ENCODE data around the gene FGGY.
"Not testable (repeated sequence)": the region's sequence is repeated elsewhere in the genome, so short reads cannot be mapped to it uniquely, and the experiment has no call there.

Gene FGGY

GRCh38 chr1:59619557-59619956 lies 322.7 kb downstream of the FGGY start:
- DNase-seq (ENCODE audit: low spot score) (no peak), FAIRE-seq (no peak)

GRCh38 chr1:59625384-59625783 lies 328.5 kb downstream of the FGGY start:
- DNase-seq (ENCODE audit: low spot score) (no peak), FAIRE-seq (no peak)

- no peak for FAIRE-seq
- no peak for DNase-seq (ENCODE audit: low spot score)
Measured at GRCh38 chr1:59631561-59632255, 334.8 kb downstream of the FGGY start.

- no peak for FAIRE-seq
Measured at GRCh38 chr1:59635097-59635496, 338.2 kb downstream of the FGGY start.

GRCh38 chr1:59638231-59638711 lies 341.4 kb downstream of the FGGY start:
- DNase-seq (ENCODE audit: low spot score), result no peak
- no peak for FAIRE-seq

More at GRCh38 chr1:59635097-59635496, 338.2 kb downstream of the FGGY start:
- no peak for DNase-seq (ENCODE audit: low spot score)

- FAIRE-seq, result no peak
Measured at GRCh38 chr1:59639266-59639665, 342.4 kb downstream of the FGGY start.

GRCh38 chr1:59640851-59641250 lies 344.0 kb downstream of the FGGY start:
- FAIRE-seq (no peak), DNase-seq (ENCODE audit: low spot score) (no peak)

More at GRCh38 chr1:59639266-59639665, 342.4 kb downstream of the FGGY start:
- no peak for DNase-seq (ENCODE audit: low spot score)

- FAIRE-seq (no peak), DNase-seq (ENCODE audit: low spot score) (no peak)
Measured at GRCh38 chr1:59641836-59642235, 344.9 kb downstream of the FGGY start.

- FAIRE-seq, result no peak
- DNase-seq (ENCODE audit: low spot score), result no peak
Measured at GRCh38 chr1:59643526-59643925, 346.6 kb downstream of the FGGY start.

- DNase-seq (ENCODE audit: low spot score) (no peak), FAIRE-seq (no peak)
Measured at GRCh38 chr1:59645893-59646292, 349.0 kb downstream of the FGGY start.

- not testable (repeated sequence) for FAIRE-seq; DNase-seq (ENCODE audit: low spot score)
Measured at GRCh38 chr1:59653142-59653958, 356.5 kb downstream of the FGGY start.

- DNase-seq (ENCODE audit: low spot score), result no peak
- no peak for FAIRE-seq
Measured at GRCh38 chr1:59653968-59654367, 357.1 kb downstream of the FGGY start.

GRCh38 chr1:59657873-59658465 lies 361.1 kb downstream of the FGGY start:
- no peak for FAIRE-seq
- no peak for DNase-seq (ENCODE audit: low spot score)

- no peak for FAIRE-seq
- no peak for DNase-seq (ENCODE audit: low spot score)
Measured at GRCh38 chr1:59664166-59664565, 367.3 kb downstream of the FGGY start.

GRCh38 chr1:59666106-59666505 lies 369.2 kb downstream of the FGGY start:
- DNase-seq (ENCODE audit: low spot score) (no peak), FAIRE-seq (no peak)

GRCh38 chr1:59667020-59667419 lies 370.1 kb downstream of the FGGY start:
- no peak for FAIRE-seq
- DNase-seq (ENCODE audit: low spot score), result no peak

GRCh38 chr1:59669752-59670312 lies 372.9 kb downstream of the FGGY start:
- FAIRE-seq, result no peak

GRCh38 chr1:59670662-59671061 lies 373.8 kb downstream of the FGGY start:
- DNase-seq (ENCODE audit: low spot score), result no peak
- FAIRE-seq, result no peak

More at GRCh38 chr1:59669752-59670312, 372.9 kb downstream of the FGGY start:
- DNase-seq (ENCODE audit: low spot score), result peak; percentile 31

GRCh38 chr1:59671066-59671952 lies 374.4 kb downstream of the FGGY start:
- FAIRE-seq (no peak), DNase-seq (ENCODE audit: low spot score) (no peak)

- DNase-seq (ENCODE audit: low spot score) (no peak), FAIRE-seq (no peak)
Measured at GRCh38 chr1:59671953-59672305, 375.0 kb downstream of the FGGY start.
